PFSK-1 (cell line): ENCODE results near the gene RUNX2.

Experiments
- POLR2AphosphoS5 ChIP-seq: IDR thresholded peaks from 2 replicates; pipeline ENCODE4 v1.6.1; 2012; ENCODE audit warnings: low read depth, mild to moderate bottlenecking, control low read depth, low read length, moderate library complexity
- SIN3A ChIP-seq: IDR thresholded peaks from 2 replicates; pipeline ENCODE4 v1.6.1; 2012; ENCODE audit warnings: mild to moderate bottlenecking, low read length, moderate library complexity, borderline replicate concordance; ENCODE audit not compliant: insufficient read depth
- TAF1 ChIP-seq: IDR thresholded peaks from 2 replicates; pipeline ENCODE4 v1.6.1; 2012; ENCODE audit warnings: low read length, control low read depth, borderline replicate concordance; ENCODE audit not compliant: insufficient read depth

DNA sequence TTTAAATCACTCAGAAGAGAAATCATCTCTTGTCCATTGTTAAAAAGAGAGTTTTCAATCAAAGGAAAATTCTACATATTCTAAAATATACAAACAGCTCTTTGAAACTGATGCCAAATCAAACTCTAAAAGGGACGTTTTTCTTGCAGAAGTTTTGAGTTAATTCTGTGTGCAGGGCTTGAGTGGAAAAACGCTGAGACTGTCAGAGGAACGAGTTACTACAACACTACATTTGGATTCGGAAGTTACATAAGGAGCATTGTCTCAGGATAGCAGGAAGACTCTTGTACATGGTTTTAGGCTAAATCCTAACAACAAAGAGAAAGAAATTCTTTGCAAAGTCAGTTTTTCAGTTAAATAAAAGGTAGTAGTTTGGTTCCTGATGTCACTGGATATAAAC, 205.3 kb downstream of the RUNX2 start:
- TF ChIP-seq POLR2AphosphoS5: no peak
- TF ChIP-seq TAF1: no peak
- no peak for TF ChIP-seq SIN3A
